ENCODE measurements around the gene RANBP3L.

The RANBP3L gene

GRCh38 chr5:36236801-36237200 is 64.9 kb downstream of the RANBP3L start:
- ChIA-PET CTCF (interaction anchor here (1.0 to 1.9 kb wide), 4 partner anchors 10 to 94 kb away, joined by 3 to 6 read pairs (median 3); no protein-coding TSS in a partner anchor), POLR2A (no interaction called here)
- H3K4me3 ChIP-seq (ENCODE audit: low read depth, low read length): no peak overlapping the region
- DNase-seq (ENCODE audit: low read depth, low spot score): no peak
- TF ChIP-seq CTCF (IDR thresholded peaks at IDR 0.05; ENCODE audit: insufficient read depth, low read length, missing control alignments): no peak

DNA sequence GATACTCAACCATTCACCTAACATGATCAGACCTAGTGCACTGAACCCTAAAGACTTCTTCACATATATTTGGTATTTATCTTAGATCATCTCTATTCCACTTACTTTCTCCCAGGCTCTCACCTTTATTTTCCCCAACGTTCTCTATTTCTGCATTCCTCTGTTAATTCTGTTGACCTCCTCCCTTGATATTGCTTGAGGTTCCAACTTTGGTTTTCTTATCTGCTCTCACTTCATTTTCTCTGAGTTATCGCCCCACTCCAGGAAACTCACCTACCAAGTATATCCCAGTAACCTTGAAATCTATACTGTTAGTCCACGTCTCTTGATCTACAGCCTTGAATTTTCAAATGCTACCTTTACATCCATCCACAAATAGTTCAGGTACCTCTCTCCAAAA is 69.2 kb downstream of the RANBP3L start:
- ChIA-PET POLR2A (no interaction called here), CTCF (interaction anchor here (2.5 kb wide), 1 partner anchor 9 kb away, joined by 14 read pairs; the partner anchor contains the start of gene NADK2)
- no peak for TF ChIP-seq CTCF (IDR thresholded peaks at IDR 0.05; ENCODE audit: insufficient read depth, low read length, missing control alignments)

GRCh38 chr5:36230151-36230790 is 71.4 kb downstream of the RANBP3L start:
- ChIA-PET POLR2A (no interaction called here), CTCF (interaction anchor here (1.0 to 2.9 kb wide), 5 partner anchors 11 to 169 kb away, joined by 3 to 17 read pairs (median 5); partner anchors contain the start of gene NADK2)
- DNase-seq (ENCODE audit: low read depth, low spot score): no peak
- TF ChIP-seq CTCF (IDR thresholded peaks at IDR 0.05; ENCODE audit: insufficient read depth, low read length, missing control alignments): no peak
- no peak overlapping the region for H3K4me3 ChIP-seq (ENCODE audit: low read depth, low read length)

More for the DNA sequence above, 69.2 kb downstream of the RANBP3L start:
- DNase-seq (ENCODE audit: low read depth, low spot score): no peak
- H3K4me3 ChIP-seq (ENCODE audit: low read depth, low read length): no peak overlapping the region

- no peak for TF ChIP-seq CTCF (IDR thresholded peaks at IDR 0.05; ENCODE audit: insufficient read depth, low read length, missing control alignments)
- POLR2A ChIA-PET: interaction anchor here (0.8 kb wide), 1 partner anchor 167 kb away, joined by 4 read pairs; no protein-coding TSS in a partner anchor
- CTCF ChIA-PET: interaction anchor here (1.0 to 2.9 kb wide), 5 partner anchors 11 to 170 kb away, joined by 3 to 17 read pairs (median 3); partner anchors contain the start of gene NADK2
- no peak overlapping the region for H3K4me3 ChIP-seq (ENCODE audit: low read depth, low read length)
- no peak for DNase-seq (ENCODE audit: low read depth, low spot score)
Observed at GRCh38 chr5:36228505-36228904, 73.2 kb downstream of the RANBP3L start.

DNA sequence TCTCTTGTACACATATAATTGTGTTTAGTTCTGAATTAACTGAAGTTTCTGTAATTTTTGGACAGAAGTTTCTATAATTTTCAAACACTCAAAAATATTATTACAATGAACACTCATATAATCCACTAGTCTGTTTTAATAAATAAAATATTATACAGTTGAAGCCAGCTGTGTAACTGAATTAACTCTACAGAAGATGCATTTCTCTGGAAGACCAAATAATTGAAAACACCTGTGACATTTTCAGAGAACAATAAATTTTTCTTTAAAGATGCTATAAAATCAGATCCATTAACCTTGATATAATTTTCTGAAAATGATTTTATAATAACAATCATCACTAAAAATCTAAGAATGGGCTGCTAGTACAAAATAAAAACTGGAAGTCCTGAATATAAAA is 74.7 kb downstream of the RANBP3L start:
- DNase-seq (ENCODE audit: low read depth, low spot score): no peak
- POLR2A ChIA-PET: no interaction called here
- no peak overlapping the region for H3K4me3 ChIP-seq (ENCODE audit: low read depth, low read length)
- CTCF ChIA-PET: interaction anchor here (0.9 to 1.2 kb wide), 3 partner anchors 14 to 49 kb away, joined by 3 to 5 read pairs (median 4); partner anchors contain the start of gene NADK2
- no peak for TF ChIP-seq CTCF (IDR thresholded peaks at IDR 0.05; ENCODE audit: insufficient read depth, low read length, missing control alignments)

DNA sequence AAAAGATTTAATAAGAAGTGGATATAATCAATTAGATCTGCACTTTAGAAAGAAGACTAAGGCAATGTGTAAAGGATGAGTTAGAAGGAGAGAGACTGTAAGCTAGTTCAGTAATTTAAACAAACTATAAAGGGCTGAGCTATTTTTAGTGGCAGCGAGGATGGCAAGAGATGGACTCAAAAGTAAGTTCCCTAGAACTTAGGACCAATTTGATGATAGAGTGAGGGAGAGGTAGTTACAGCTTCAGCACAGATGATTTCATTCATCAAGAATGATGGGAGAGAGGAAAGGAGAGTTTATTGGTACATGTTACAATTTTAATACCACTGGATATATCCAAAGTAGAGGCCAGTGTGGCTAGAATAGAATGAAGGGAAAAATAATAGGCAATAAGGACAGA is 79.1 kb downstream of the RANBP3L start:
- TF ChIP-seq CTCF (IDR thresholded peaks at IDR 0.05; ENCODE audit: insufficient read depth, low read length, missing control alignments): no peak
- no peak for DNase-seq (ENCODE audit: low read depth, low spot score)
- no peak overlapping the region for H3K4me3 ChIP-seq (ENCODE audit: low read depth, low read length)
- ChIA-PET POLR2A (no interaction called here), CTCF (interaction anchor here (0.7 kb wide), 1 partner anchor 42 kb away, joined by 3 read pairs; no protein-coding TSS in a partner anchor)
